Mucosa of stomach (tissue), 1 donor: ENCODE results near the gene PSEN1.

ENCODE experiments used
- H3K27me3 ChIP-seq: one replicate; pipeline ENCODE4 v1.7.0; 2013; ENCODE audit warnings: mild to moderate bottlenecking, low read length; ENCODE audit not compliant: control insufficient read depth, insufficient read depth
- H3K36me3 ChIP-seq: one replicate; pipeline ENCODE4 v1.7.0; 2013; ENCODE audit warnings: low read length; ENCODE audit not compliant: control insufficient read depth, insufficient read depth
- H3K4me1 ChIP-seq: one replicate; pipeline ENCODE4 v1.7.0; 2013; ENCODE audit warnings: mild to moderate bottlenecking, low read length; ENCODE audit not compliant: control insufficient read depth, insufficient read depth
- H3K4me3 ChIP-seq: one replicate; pipeline ENCODE4 v1.7.0; 2013; ENCODE audit warnings: low read length
- H3K9ac ChIP-seq: one replicate; pipeline ENCODE4 v1.7.0; 2013; ENCODE audit warnings: mild to moderate bottlenecking, low read length, moderate library complexity
- H3K9me3 ChIP-seq: one replicate; pipeline ENCODE4 v1.7.0; 2013; ENCODE audit warnings: mild to moderate bottlenecking, low read length, moderate library complexity; ENCODE audit not compliant: control insufficient read depth
- donor health status: Pancreatic carcinoma.

The PSEN1 gene

GRCh38 chr14:73227812-73228781, 91.8 kb downstream of the PSEN1 start:
- Histone ChIP-seq H3K9ac (no peak overlapping the region), H3K4me1 (peaks cover 7% of the 10 kb centered on the region), H3K9me3 (no peaks in the 10 kb centered on the region), H3K27me3 (peaks cover 12% of the 10 kb centered on the region), H3K36me3 (no peaks in the 10 kb centered on the region), H3K4me3 (no peak overlapping the region)

GRCh38 chr14:73230051-73230450, 93.7 kb downstream of the PSEN1 start:
- Histone ChIP-seq H3K9ac (no peak overlapping the region), H3K9me3 (no peaks in the 10 kb centered on the region), H3K4me3 (no peak overlapping the region), H3K36me3 (no peaks in the 10 kb centered on the region), H3K4me1 (peaks cover 7% of the 10 kb centered on the region), H3K27me3 (peaks cover 32% of the 10 kb centered on the region)

- no peak overlapping the region for H3K9ac ChIP-seq
- peaks cover 10% of the 10 kb centered on the region for H3K4me1 ChIP-seq
- peaks cover 49% of the 10 kb centered on the region for H3K27me3 ChIP-seq
- no peaks in the 10 kb centered on the region for H3K36me3 ChIP-seq
- H3K9me3 ChIP-seq, result no peaks in the 10 kb centered on the region
- no peak overlapping the region for H3K4me3 ChIP-seq
Measured at GRCh38 chr14:73231981-73232851, 95.9 kb downstream of the PSEN1 start.

- no peaks in the 10 kb centered on the region for H3K9me3 ChIP-seq
- no peaks in the 10 kb centered on the region for H3K36me3 ChIP-seq
- H3K4me1 ChIP-seq, result peaks cover 14% of the 10 kb centered on the region
- H3K27me3 ChIP-seq, result peaks cover 57% of the 10 kb centered on the region
- H3K9ac ChIP-seq, result no peak overlapping the region
- no peak overlapping the region for H3K4me3 ChIP-seq
Measured at GRCh38 chr14:73232984-73233383, 96.7 kb downstream of the PSEN1 start.

GRCh38 chr14:73233564-73233963, 97.3 kb downstream of the PSEN1 start:
- Histone ChIP-seq H3K36me3 (no peaks in the 10 kb centered on the region), H3K27me3 (peaks cover 63% of the 10 kb centered on the region), H3K4me1 (peaks cover 15% of the 10 kb centered on the region)

GRCh38 chr14:73234029-73234428, 97.7 kb downstream of the PSEN1 start:
- Histone ChIP-seq H3K4me3 (no peak overlapping the region), H3K27me3 (peaks cover 67% of the 10 kb centered on the region), H3K36me3 (no peaks in the 10 kb centered on the region), H3K9ac (no peak overlapping the region), H3K9me3 (no peaks in the 10 kb centered on the region), H3K4me1 (peaks cover 19% of the 10 kb centered on the region)

More at GRCh38 chr14:73233564-73233963, 97.3 kb downstream of the PSEN1 start:
- Histone ChIP-seq H3K9me3 (no peaks in the 10 kb centered on the region), H3K4me3 (no peak overlapping the region), H3K9ac (no peak overlapping the region)

- H3K4me3 ChIP-seq, result no peak overlapping the region
- H3K4me1 ChIP-seq, result peaks cover 27% of the 10 kb centered on the region
- H3K9ac ChIP-seq, result no peak overlapping the region
- no peaks in the 10 kb centered on the region for H3K36me3 ChIP-seq
- peaks cover 75% of the 10 kb centered on the region for H3K27me3 ChIP-seq
- no peaks in the 10 kb centered on the region for H3K9me3 ChIP-seq
Measured at GRCh38 chr14:73234586-73235394, 98.5 kb downstream of the PSEN1 start.

GRCh38 chr14:73235531-73236155, 99.3 kb downstream of the PSEN1 start:
- H3K9me3 ChIP-seq, result no peaks in the 10 kb centered on the region
- no peak overlapping the region for H3K4me3 ChIP-seq
- H3K9ac ChIP-seq, result no peak overlapping the region
- H3K36me3 ChIP-seq, result no peaks in the 10 kb centered on the region
- H3K27me3 ChIP-seq, result peaks cover 81% of the 10 kb centered on the region
- H3K4me1 ChIP-seq, result peaks cover 29% of the 10 kb centered on the region

- H3K9me3 ChIP-seq, result no peaks in the 10 kb centered on the region
- no peak overlapping the region for H3K4me3 ChIP-seq
- H3K9ac ChIP-seq, result no peak overlapping the region
- H3K36me3 ChIP-seq, result no peaks in the 10 kb centered on the region
- H3K4me1 ChIP-seq, result peaks cover 29% of the 10 kb centered on the region
- H3K27me3 ChIP-seq, result peaks cover 84% of the 10 kb centered on the region
Measured at GRCh38 chr14:73236157-73236556, 99.8 kb downstream of the PSEN1 start.

- Histone ChIP-seq H3K27me3 (peaks cover 86% of the 10 kb centered on the region), H3K4me3 (no peak overlapping the region)
Measured at GRCh38 chr14:73236752-73237218, 100.5 kb downstream of the PSEN1 start.

GRCh38 chr14:73237219-73237785, 101.0 kb downstream of the PSEN1 start, which contains the start of gene PAPLN:
PAPLN (plus strand) TSS chr14:73237506; CDS start chr14:73239779, 2,273 bp downstream.
- no peaks in the 10 kb centered on the region for H3K9me3 ChIP-seq
- peak within 1 kb of the TSS; percentile 43 for H3K9ac ChIP-seq
- no peak within 1 kb of the TSS for H3K4me3 ChIP-seq
- H3K4me1 ChIP-seq, result peaks cover 29% of the 10 kb centered on the region
- no peaks in the 10 kb centered on the region for H3K36me3 ChIP-seq
- H3K27me3 ChIP-seq, result peaks cover 84% of the 10 kb centered on the region

More at GRCh38 chr14:73236752-73237218, 100.5 kb downstream of the PSEN1 start:
- Histone ChIP-seq H3K9ac (no peak overlapping the region), H3K4me1 (peaks cover 29% of the 10 kb centered on the region), H3K9me3 (no peaks in the 10 kb centered on the region), H3K36me3 (no peaks in the 10 kb centered on the region)
